WTC11 (cell line): ENCODE results near the gene AQP12B. TPM values are rescaled to one million over a fixed set of nuclear protein-coding genes. Genes with fewer than 3 reads are reported as not detected.

Experiments used
- ATAC-seq: fragments of 200-7000 bp; cut with Tn5 transposase; 2 replicates; pipeline ENCODE4 v1.10.0; 2021; ENCODE audit warnings: mild to moderate bottlenecking, moderate library complexity
- CTCF ChIA-PET: fragments of 300-600 bp; sonication (Branson Sonifier 250); formaldehyde crosslinking; loops from one replicate; lab custom pipeline; 2021; ENCODE audit warnings: antibody characterized with exemption; lab: Charles Lee
- POLR2A ChIA-PET: fragments of 350-600 bp; sonication (Branson Sonifier 250); formaldehyde crosslinking; loops from one replicate; lab custom pipeline; 2021; ENCODE audit warnings: antibody characterized with exemption; lab: Charles Lee
- DNase-seq: peaks from one replicate; pipeline ENCODE4 v3.0.0; 2021; ENCODE audit warnings: low spot score
- H3K27ac Mint-ChIP-seq: 2 replicates; pipeline ENCODE4 v1.8.0; 2021; ENCODE audit warnings: mixed read lengths
- H3K27me3 Mint-ChIP-seq: 2 replicates; pipeline ENCODE4 v1.8.0; 2021; ENCODE audit warnings: low read depth, mild to moderate bottlenecking, moderate library complexity, mixed read lengths
- H3K36me3 Mint-ChIP-seq: 2 replicates; pipeline ENCODE4 v1.8.0; 2021; ENCODE audit warnings: mixed read lengths
- H3K4me1 Mint-ChIP-seq: 2 replicates; pipeline ENCODE4 v1.8.0; 2022; ENCODE audit warnings: mixed read lengths
- H3K4me3 Mint-ChIP-seq: 2 replicates; pipeline ENCODE4 v1.8.0; 2021; ENCODE audit warnings: mild to moderate bottlenecking, moderate library complexity, mixed read lengths
- H3K9me3 Mint-ChIP-seq: 2 replicates; pipeline ENCODE4 v1.8.0; 2021; ENCODE audit warnings: mixed read lengths
- AR ChIP-seq: fragments of 250-450 bp; sonication (Bioruptor Pico); IDR thresholded peaks from 2 replicates; pipeline ENCODE4 v1.9.0; 2021; ENCODE audit warnings: mild to moderate bottlenecking
- ATF1 ChIP-seq: sonication (generic); formaldehyde crosslinking; IDR thresholded peaks from 2 replicates; pipeline ENCODE4 v1.8.1; 2023; ENCODE audit warnings: mild to moderate bottlenecking, moderate library complexity, missing genetic modification reagents
- CBFB ChIP-seq: sonication (generic); formaldehyde crosslinking; IDR thresholded peaks from 2 replicates; pipeline ENCODE4 v1.8.1; 2022; ENCODE audit warnings: mild to moderate bottlenecking, low read depth, missing genetic modification reagents
- CDX4 ChIP-seq: fragments of 250-450 bp; sonication (Bioruptor Pico); IDR thresholded peaks from 2 replicates; pipeline ENCODE4 v1.9.0; 2021; ENCODE audit warnings: moderate library complexity, mild to moderate bottlenecking, inconsistent platforms, borderline replicate concordance
- CREB1 ChIP-seq: sonication (generic); formaldehyde crosslinking; IDR thresholded peaks from 2 replicates; pipeline ENCODE4 v1.8.0; 2023; ENCODE audit warnings: mild to moderate bottlenecking, missing genetic modification reagents
- CTCF ChIP-seq: fragments of 200-600 bp; IDR thresholded peaks from 2 replicates; pipeline ENCODE4 v1.8.0; 2022; ENCODE audit warnings: antibody characterized with exemption
- EMX1 ChIP-seq: fragments of 250-450 bp; sonication (Bioruptor Pico); IDR thresholded peaks from 2 replicates; pipeline ENCODE4 v1.8.0; 2021; ENCODE audit warnings: mild to moderate bottlenecking
- IRF2 ChIP-seq: sonication (generic); formaldehyde crosslinking; IDR thresholded peaks from 2 replicates; pipeline ENCODE4 v1.8.0; 2022; ENCODE audit warnings: low read depth, missing genetic modification reagents, borderline replicate concordance
- JUN ChIP-seq: sonication (generic); formaldehyde crosslinking; IDR thresholded peaks from 2 replicates; pipeline ENCODE4 v1.8.0; 2023; ENCODE audit warnings: mild to moderate bottlenecking, missing genetic modification reagents
- KAT7 ChIP-seq: sonication (generic); formaldehyde crosslinking; IDR thresholded peaks from 2 replicates; pipeline ENCODE4 v1.8.1; 2023; ENCODE audit warnings: missing genetic modification reagents, mild to moderate bottlenecking, borderline replicate concordance
- PRRX2 ChIP-seq: fragments of 250-450 bp; sonication (Bioruptor Pico); IDR thresholded peaks from 2 replicates; pipeline ENCODE4 v1.8.0; 2021; ENCODE audit warnings: mild to moderate bottlenecking
- STAT6 ChIP-seq: sonication (generic); formaldehyde crosslinking; conservative IDR thresholded peaks from 2 replicates; pipeline ENCODE4 v1.8.1; 2023; ENCODE audit warnings: mild to moderate bottlenecking, low read depth, missing genetic modification reagents, moderate library complexity
- ZNF219 ChIP-seq: sonication (generic); formaldehyde crosslinking; IDR thresholded peaks from 2 replicates; pipeline ENCODE4 v1.8.0; 2023; ENCODE audit warnings: missing genetic modification reagents, mild to moderate bottlenecking, borderline replicate concordance
- ZNF317 ChIP-seq: sonication (generic); formaldehyde crosslinking; IDR thresholded peaks from 2 replicates; pipeline ENCODE4 v1.8.1; 2023; ENCODE audit warnings: low read depth, mild to moderate bottlenecking, moderate library complexity, missing genetic modification reagents, borderline replicate concordance
- ZNF423 ChIP-seq: fragments of 250-450 bp; sonication (Bioruptor Pico); IDR thresholded peaks from 2 replicates; pipeline ENCODE4 v2.1.2; 2022; ENCODE audit warnings: mild to moderate bottlenecking, moderate library complexity
- total RNA-seq: library from RNA; stranded (reverse); gene quantifications from 3 replicates; pipeline ENCODE4 v1.2.3, GENCODE V29; 2021
- TF ChIP-seq, protein P1 (sequence below): sonication (generic); formaldehyde crosslinking; IDR thresholded peaks from 2 replicates; pipeline ENCODE4 v1.8.1; 2022; ENCODE audit warnings: low read depth, missing genetic modification reagents, borderline replicate concordance
- TF ChIP-seq, protein P2 (sequence below): sonication (generic); formaldehyde crosslinking; IDR thresholded peaks from 2 replicates; pipeline ENCODE4 v1.8.0; 2022; ENCODE audit warnings: missing genetic modification reagents
- TF ChIP-seq, protein P3 (sequence below): sonication (generic); formaldehyde crosslinking; IDR thresholded peaks from 2 replicates; pipeline ENCODE4 v1.8.1; 2023; ENCODE audit warnings: mild to moderate bottlenecking, missing genetic modification reagents, borderline replicate concordance

Gene AQP12B
- total RNA-seq, 1 experiment from 2014 or later: not detected

GRCh38 chr2:240670402-240670801, 12.3 kb downstream of the AQP12B start:
- H3K36me3 Mint-ChIP-seq: no peaks in the 10 kb centered on the region
- peaks cover 40% of the 10 kb centered on the region for H3K27me3 Mint-ChIP-seq
- CTCF ChIA-PET: interaction anchor here (1.0 kb wide), 1 partner anchor 90 kb away, joined by 3 read pairs; no protein-coding TSS in a partner anchor
- TF ChIP-seq EMX1 (no peak), JUN (CRISPR knock-in tag) (no peak), KAT7 (no peak), CREB1 (CRISPR knock-in tag) (no peak), ATF1 (CRISPR knock-in tag) (no peak), CDX4 (no peak), CBFB (no peak), AR (CRISPR knock-in tag) (no peak), ZNF317 (CRISPR knock-in tag) (no peak), ZNF219 (no peak), ZNF423 (CRISPR knock-in tag) (no peak), PRRX2 (CRISPR knock-in tag) (no peak), STAT6 (CRISPR knock-in tag) (no peak)
- TF ChIP-seq, protein P1, sequence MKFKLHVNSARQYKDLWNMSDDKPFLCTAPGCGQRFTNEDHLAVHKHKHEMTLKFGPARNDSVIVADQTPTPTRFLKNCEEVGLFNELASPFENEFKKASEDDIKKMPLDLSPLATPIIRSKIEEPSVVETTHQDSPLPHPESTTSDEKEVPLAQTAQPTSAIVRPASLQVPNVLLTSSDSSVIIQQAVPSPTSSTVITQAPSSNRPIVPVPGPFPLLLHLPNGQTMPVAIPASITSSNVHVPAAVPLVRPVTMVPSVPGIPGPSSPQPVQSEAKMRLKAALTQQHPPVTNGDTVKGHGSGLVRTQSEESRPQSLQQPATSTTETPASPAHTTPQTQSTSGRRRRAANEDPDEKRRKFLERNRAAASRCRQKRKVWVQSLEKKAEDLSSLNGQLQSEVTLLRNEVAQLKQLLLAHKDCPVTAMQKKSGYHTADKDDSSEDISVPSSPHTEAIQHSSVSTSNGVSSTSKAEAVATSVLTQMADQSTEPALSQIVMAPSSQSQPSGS (CRISPR knock-in tag): no peak
- TF ChIP-seq, protein P2, sequence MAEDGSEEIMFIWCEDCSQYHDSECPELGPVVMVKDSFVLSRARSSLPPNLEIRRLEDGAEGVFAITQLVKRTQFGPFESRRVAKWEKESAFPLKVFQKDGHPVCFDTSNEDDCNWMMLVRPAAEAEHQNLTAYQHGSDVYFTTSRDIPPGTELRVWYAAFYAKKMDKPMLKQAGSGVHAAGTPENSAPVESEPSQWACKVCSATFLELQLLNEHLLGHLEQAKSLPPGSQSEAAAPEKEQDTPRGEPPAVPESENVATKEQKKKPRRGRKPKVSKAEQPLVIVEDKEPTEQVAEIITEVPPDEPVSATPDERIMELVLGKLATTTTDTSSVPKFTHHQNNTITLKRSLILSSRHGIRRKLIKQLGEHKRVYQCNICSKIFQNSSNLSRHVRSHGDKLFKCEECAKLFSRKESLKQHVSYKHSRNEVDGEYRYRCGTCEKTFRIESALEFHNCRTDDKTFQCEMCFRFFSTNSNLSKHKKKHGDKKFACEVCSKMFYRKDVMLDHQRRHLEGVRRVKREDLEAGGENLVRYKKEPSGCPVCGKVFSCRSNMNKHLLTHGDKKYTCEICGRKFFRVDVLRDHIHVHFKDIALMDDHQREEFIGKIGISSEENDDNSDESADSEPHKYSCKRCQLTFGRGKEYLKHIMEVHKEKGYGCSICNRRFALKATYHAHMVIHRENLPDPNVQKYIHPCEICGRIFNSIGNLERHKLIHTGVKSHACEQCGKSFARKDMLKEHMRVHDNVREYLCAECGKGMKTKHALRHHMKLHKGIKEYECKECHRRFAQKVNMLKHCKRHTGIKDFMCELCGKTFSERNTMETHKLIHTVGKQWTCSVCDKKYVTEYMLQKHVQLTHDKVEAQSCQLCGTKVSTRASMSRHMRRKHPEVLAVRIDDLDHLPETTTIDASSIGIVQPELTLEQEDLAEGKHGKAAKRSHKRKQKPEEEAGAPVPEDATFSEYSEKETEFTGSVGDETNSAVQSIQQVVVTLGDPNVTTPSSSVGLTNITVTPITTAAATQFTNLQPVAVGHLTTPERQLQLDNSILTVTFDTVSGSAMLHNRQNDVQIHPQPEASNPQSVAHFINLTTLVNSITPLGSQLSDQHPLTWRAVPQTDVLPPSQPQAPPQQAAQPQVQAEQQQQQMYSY: no peak
- POLR2A ChIA-PET: no interaction called here
- ATAC-seq (no peak), DNase-seq (no peak)
- H3K4me1 Mint-ChIP-seq: no peaks in the 10 kb centered on the region
- no peak overlapping the region for H3K27ac Mint-ChIP-seq
- peaks cover 8% of the 10 kb centered on the region for H3K9me3 Mint-ChIP-seq
- no peak overlapping the region for H3K4me3 Mint-ChIP-seq

- no peak for ATAC-seq
- H3K9me3 Mint-ChIP-seq: peaks cover 27% of the 10 kb centered on the region
- ChIA-PET CTCF (no interaction called here), POLR2A (no interaction called here)
- H3K36me3 Mint-ChIP-seq: no peaks in the 10 kb centered on the region
- H3K4me1 Mint-ChIP-seq: no peaks in the 10 kb centered on the region
- no peak for TF ChIP-seq CTCF
- TF ChIP-seq IRF2 (CRISPR knock-in tag): no peak
- TF ChIP-seq, protein P3, sequence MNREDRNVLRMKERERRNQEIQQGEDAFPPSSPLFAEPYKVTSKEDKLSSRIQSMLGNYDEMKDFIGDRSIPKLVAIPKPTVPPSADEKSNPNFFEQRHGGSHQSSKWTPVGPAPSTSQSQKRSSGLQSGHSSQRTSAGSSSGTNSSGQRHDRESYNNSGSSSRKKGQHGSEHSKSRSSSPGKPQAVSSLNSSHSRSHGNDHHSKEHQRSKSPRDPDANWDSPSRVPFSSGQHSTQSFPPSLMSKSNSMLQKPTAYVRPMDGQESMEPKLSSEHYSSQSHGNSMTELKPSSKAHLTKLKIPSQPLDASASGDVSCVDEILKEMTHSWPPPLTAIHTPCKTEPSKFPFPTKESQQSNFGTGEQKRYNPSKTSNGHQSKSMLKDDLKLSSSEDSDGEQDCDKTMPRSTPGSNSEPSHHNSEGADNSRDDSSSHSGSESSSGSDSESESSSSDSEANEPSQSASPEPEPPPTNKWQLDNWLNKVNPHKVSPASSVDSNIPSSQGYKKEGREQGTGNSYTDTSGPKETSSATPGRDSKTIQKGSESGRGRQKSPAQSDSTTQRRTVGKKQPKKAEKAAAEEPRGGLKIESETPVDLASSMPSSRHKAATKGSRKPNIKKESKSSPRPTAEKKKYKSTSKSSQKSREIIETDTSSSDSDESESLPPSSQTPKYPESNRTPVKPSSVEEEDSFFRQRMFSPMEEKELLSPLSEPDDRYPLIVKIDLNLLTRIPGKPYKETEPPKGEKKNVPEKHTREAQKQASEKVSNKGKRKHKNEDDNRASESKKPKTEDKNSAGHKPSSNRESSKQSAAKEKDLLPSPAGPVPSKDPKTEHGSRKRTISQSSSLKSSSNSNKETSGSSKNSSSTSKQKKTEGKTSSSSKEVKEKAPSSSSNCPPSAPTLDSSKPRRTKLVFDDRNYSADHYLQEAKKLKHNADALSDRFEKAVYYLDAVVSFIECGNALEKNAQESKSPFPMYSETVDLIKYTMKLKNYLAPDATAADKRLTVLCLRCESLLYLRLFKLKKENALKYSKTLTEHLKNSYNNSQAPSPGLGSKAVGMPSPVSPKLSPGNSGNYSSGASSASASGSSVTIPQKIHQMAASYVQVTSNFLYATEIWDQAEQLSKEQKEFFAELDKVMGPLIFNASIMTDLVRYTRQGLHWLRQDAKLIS (CRISPR knock-in tag): no peak
- H3K27me3 Mint-ChIP-seq: peaks cover 3% of the 10 kb centered on the region
- H3K4me3 Mint-ChIP-seq: no peak overlapping the region
- DNase-seq: no peak
- H3K27ac Mint-ChIP-seq: no peak overlapping the region
Measured at GRCh38 chr2:240664622-240665021, 18.1 kb downstream of the AQP12B start.
